Liver (tissue), 9 donors: ENCODE results near the gene CENPO. TPM values are rescaled to one million over a fixed set of nuclear protein-coding genes. Genes with fewer than 3 reads are reported as not detected.

ENCODE experiments used
- DNase-seq: peaks from one replicate; pipeline ENCODE4 v3.0.0-alpha.2; 2017; ENCODE audit warnings: low spot score
- H3K27ac ChIP-seq, 2 donors: one replicate each; pipeline ENCODE4 v1.7.0; 2013; ENCODE audit warnings: inconsistent platforms in 2 of 2, low read length in 2 of 2, control low read depth in 1 of 2, low read depth in 1 of 2, mild to moderate bottlenecking in 1 of 2
- H3K27me3 ChIP-seq, 4 donors: one replicate each; pipeline versions ENCODE4 v1.6.1 to v1.7.0; 2013; ENCODE audit warnings: low read length in 3 of 4, inconsistent platforms in 1 of 4, mild to moderate bottlenecking in 1 of 4, moderate library complexity in 1 of 4; ENCODE audit not compliant: control insufficient read depth in 4 of 4, insufficient read depth in 4 of 4
- H3K36me3 ChIP-seq, 4 donors: one replicate each; pipeline versions ENCODE4 v1.6.1 to v1.7.0; 2013; ENCODE audit warnings: low read length in 3 of 4, mild to moderate bottlenecking in 3 of 4, low read depth in 1 of 4, moderate library complexity in 1 of 4; ENCODE audit not compliant: control insufficient read depth in 4 of 4, insufficient read depth in 3 of 4
- H3K4me1 ChIP-seq, 4 donors: one replicate each; pipeline versions ENCODE4 v1.6.1 to v1.7.0; 2013; ENCODE audit warnings: low read length in 3 of 4, mild to moderate bottlenecking in 3 of 4, moderate library complexity in 1 of 4; ENCODE audit not compliant: control insufficient read depth in 4 of 4, insufficient read depth in 4 of 4
- H3K4me3 ChIP-seq, 3 donors: one replicate each; pipeline versions ENCODE4 v1.6.1 to v1.7.0; 2013; ENCODE audit warnings: low read length in 3 of 3, control low read depth in 1 of 3, low read depth in 1 of 3, mild to moderate bottlenecking in 1 of 3
- H3K9ac ChIP-seq, 2 donors: one replicate each; pipeline ENCODE4 v1.7.0; 2013; ENCODE audit warnings: low read length in 2 of 2, mild to moderate bottlenecking in 2 of 2, moderate library complexity in 2 of 2, control low read depth in 1 of 2, low read depth in 1 of 2
- H3K9me3 ChIP-seq, 4 donors: one replicate each; pipeline versions ENCODE4 v1.6.1 to v1.7.0; 2013; ENCODE audit warnings: low read length in 3 of 4; ENCODE audit not compliant: control insufficient read depth in 4 of 4
- EGR1 ChIP-seq, 2 donors: IDR thresholded peaks; 2 replicates each; pipeline ENCODE4 v1.6.1; 2016 to 2018; ENCODE audit warnings: antibody characterized with exemption in 2 of 2, low read depth in 2 of 2
- FOXA1 ChIP-seq: IDR thresholded peaks from 2 replicates; pipeline ENCODE4 v1.6.1; 2016; ENCODE audit warnings: antibody characterized with exemption
- HNF4A ChIP-seq, 2 donors: conservative IDR thresholded peaks; 2 replicates each; pipeline ENCODE4 v1.6.1; 2016; ENCODE audit warnings: antibody characterized with exemption in 2 of 2, mild to moderate bottlenecking in 2 of 2
- HNF4G ChIP-seq: IDR thresholded peaks from 2 replicates; pipeline ENCODE4 v1.6.1; 2016; ENCODE audit warnings: antibody characterized with exemption
- JUND ChIP-seq, 2 donors: IDR thresholded peaks; 2 replicates each; pipeline ENCODE4 v1.6.1; 2016; ENCODE audit warnings: antibody characterized with exemption in 2 of 2
- RAD21 ChIP-seq, 2 donors: IDR thresholded peaks; 2 replicates each; pipeline ENCODE4 v1.6.1; 2016; ENCODE audit warnings: antibody characterized with exemption in 2 of 2, mild to moderate bottlenecking in 2 of 2
- RXRA ChIP-seq, 2 donors: IDR thresholded peaks; 2 replicates each; pipeline ENCODE4 v1.6.1; 2017 to 2018; ENCODE audit warnings: antibody characterized with exemption in 2 of 2, mild to moderate bottlenecking in 1 of 2
- SP1 ChIP-seq: IDR thresholded peaks from 2 replicates; pipeline ENCODE4 v1.6.1; 2018; ENCODE audit warnings: antibody characterized with exemption, mild to moderate bottlenecking
- TAF1 ChIP-seq: conservative IDR thresholded peaks from 2 replicates; pipeline ENCODE4 v1.6.1; 2016; ENCODE audit warnings: antibody characterized with exemption, mild to moderate bottlenecking
- YY1 ChIP-seq: IDR thresholded peaks from 2 replicates; pipeline ENCODE4 v1.6.1; 2016; ENCODE audit warnings: antibody characterized with exemption, mild to moderate bottlenecking
- WGBS: extraction: QIAGEN DNeasy Blood & Tissue Kit; methylation state at CpG from one replicate; pipeline ENCODE4 v1.1.7; 2013; 5-methylcytosine and 5-hydroxymethylcytosine counted together
- polyA plus RNA-seq, 2 donors: library from polyadenylated mRNA; stranded (reverse) in 1 of 2; unstranded in 1 of 2; fragments of 200-250 nt in 1 of 2; fragments of >200 nt in 1 of 2; fragmentation: Nextera tagmentation in 1 of 2; extraction: Ambion mirVana in 1 of 2; gene quantifications; one replicate each; pipeline versions ENCODE4 v1.2.1 to v1.2.3, GENCODE V29; 2013 to 2015
- total RNA-seq, 2 donors: library from RNA; depleted of rRNA; stranded (reverse); fragments of >200 nt; gene quantifications; one replicate each; pipeline ENCODE4 v1.2.3, GENCODE V29; 2014
- TF ChIP-seq, protein P1 (sequence below): IDR thresholded peaks from 2 replicates; pipeline ENCODE4 v1.6.1; 2016; ENCODE audit warnings: antibody characterized with exemption
- TF ChIP-seq, protein P2 (sequence below): fragments of 150-350 bp; IDR thresholded peaks from 2 replicates; pipeline ENCODE4 v1.5.1; 2017; ENCODE audit warnings: improper control_type of control experiment, low read depth, low read length; ENCODE audit not compliant: missing input control
- TF ChIP-seq, protein P3 (sequence below): IDR thresholded peaks from 2 replicates; pipeline ENCODE4 v1.6.1; 2016; ENCODE audit warnings: antibody characterized with exemption, mild to moderate bottlenecking
- donor health status: healthy.
- donor health status: healthy.
- donor health status: healthy.
- donor health status: healthy.
- donor health status: healthy.

CENPO gene
- total and polyA plus RNA-seq, 4 donors, result 2.2 to 17.8 (median 3.2) TPM

DNA sequence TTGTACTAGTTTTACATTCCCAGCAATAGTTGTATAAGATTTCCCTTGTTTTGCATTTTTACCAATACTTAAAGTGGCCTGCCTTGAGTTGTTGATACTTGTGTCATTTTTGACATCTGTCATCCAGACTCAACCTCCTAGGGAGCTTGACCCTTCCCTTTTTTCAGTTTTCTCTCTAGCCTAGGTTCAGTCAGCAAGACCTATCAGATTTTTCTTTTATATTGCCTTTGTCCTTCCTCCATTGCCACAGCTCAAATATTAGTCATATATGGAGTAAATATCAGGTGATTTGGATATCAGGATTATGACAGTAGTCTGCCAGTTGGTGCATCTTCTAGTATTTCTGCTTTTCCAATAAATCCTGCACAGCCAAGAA lies 13.4 kb downstream of the CENPO start:
- Histone ChIP-seq H3K27me3 (no peaks in the 10 kb centered on the region), H3K4me1 (no peaks in the 10 kb centered on the region), H3K36me3 (peaks cover 0 to 2% (median 0%) of the 10 kb centered on the region in 4 donors), H3K9me3 (no peaks in the 10 kb centered on the region), H3K9ac (no peak overlapping the region), H3K27ac (no peak overlapping the region), H3K4me3 (no peak overlapping the region)
- TF ChIP-seq, protein P1, sequence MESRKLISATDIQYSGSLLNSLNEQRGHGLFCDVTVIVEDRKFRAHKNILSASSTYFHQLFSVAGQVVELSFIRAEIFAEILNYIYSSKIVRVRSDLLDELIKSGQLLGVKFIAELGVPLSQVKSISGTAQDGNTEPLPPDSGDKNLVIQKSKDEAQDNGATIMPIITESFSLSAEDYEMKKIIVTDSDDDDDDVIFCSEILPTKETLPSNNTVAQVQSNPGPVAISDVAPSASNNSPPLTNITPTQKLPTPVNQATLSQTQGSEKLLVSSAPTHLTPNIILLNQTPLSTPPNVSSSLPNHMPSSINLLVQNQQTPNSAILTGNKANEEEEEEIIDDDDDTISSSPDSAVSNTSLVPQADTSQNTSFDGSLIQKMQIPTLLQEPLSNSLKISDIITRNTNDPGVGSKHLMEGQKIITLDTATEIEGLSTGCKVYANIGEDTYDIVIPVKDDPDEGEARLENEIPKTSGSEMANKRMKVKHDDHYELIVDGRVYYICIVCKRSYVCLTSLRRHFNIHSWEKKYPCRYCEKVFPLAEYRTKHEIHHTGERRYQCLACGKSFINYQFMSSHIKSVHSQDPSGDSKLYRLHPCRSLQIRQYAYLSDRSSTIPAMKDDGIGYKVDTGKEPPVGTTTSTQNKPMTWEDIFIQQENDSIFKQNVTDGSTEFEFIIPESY, result no peak
- no peak for TF ChIP-seq SP1
- no peak for TF ChIP-seq RXRA (IDR thresholded peaks at IDR 0.05)
- DNase-seq, result no peak

DNA sequence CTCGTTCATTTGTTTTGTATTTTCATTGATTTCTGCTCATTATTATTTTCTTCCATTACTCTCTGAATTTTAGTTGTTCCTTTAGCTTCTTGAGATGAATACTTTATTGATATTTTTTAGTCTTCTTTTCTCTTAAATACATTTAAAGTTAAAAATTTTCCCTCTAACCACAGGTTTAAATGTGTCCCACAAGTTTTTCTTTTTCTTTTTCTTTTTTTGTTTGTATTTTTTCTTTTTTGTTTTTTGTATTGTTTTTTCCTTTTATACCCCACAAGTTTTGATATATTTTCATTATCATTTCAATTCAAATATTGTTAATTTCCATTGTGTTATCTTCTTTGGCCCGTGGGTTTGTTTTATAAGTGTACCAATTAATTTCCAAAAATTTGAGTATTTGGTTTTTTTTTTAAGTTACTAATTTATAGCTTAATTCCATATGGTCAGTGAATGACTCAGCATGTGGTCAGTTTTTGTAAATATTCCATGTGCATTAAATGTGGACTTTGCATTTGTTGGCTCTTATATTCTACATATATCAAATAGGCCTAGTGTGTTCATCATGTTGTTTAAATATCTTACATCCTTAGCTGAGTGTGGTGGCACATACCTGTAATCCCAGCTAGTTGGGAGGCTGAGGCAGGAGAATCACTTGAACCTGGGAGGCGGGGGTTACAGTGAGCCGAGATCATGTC lies 16.2 kb downstream of the CENPO start:
- Histone ChIP-seq H3K4me1 (peaks cover 0 to 1% (median 0%) of the 10 kb centered on the region in 4 donors), H3K27me3 (no peaks in the 10 kb centered on the region), H3K4me3 (no peak overlapping the region), H3K9ac (no peak overlapping the region), H3K27ac (no peak overlapping the region), H3K9me3 (no peaks in the 10 kb centered on the region), H3K36me3 (peaks cover 0 to 2% (median 0%) of the 10 kb centered on the region in 4 donors)
- DNase-seq, result no peak
- WGBS, result 91% methylated on average over 4 of the region's 4 CpGs
- TF ChIP-seq JUND (IDR thresholded peaks at IDR 0.05) (no peak), YY1 (no peak), HNF4G (no peak), RAD21 (IDR thresholded peaks at IDR 0.05) (no peak), FOXA1 (no peak), TAF1 (no peak), HNF4A (conservative IDR thresholded peaks at IDR 0.05) (no peak), EGR1 (IDR thresholded peaks at IDR 0.05; ENCODE audit: low read depth in 2 of 2) (no peak), RXRA (IDR thresholded peaks at IDR 0.05) (no peak)
- TF ChIP-seq, protein P2, sequence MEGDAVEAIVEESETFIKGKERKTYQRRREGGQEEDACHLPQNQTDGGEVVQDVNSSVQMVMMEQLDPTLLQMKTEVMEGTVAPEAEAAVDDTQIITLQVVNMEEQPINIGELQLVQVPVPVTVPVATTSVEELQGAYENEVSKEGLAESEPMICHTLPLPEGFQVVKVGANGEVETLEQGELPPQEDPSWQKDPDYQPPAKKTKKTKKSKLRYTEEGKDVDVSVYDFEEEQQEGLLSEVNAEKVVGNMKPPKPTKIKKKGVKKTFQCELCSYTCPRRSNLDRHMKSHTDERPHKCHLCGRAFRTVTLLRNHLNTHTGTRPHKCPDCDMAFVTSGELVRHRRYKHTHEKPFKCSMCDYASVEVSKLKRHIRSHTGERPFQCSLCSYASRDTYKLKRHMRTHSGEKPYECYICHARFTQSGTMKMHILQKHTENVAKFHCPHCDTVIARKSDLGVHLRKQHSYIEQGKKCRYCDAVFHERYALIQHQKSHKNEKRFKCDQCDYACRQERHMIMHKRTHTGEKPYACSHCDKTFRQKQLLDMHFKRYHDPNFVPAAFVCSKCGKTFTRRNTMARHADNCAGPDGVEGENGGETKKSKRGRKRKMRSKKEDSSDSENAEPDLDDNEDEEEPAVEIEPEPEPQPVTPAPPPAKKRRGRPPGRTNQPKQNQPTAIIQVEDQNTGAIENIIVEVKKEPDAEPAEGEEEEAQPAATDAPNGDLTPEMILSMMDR, result no peak
- TF ChIP-seq, protein P1, result no peak
- TF ChIP-seq, protein P3, sequence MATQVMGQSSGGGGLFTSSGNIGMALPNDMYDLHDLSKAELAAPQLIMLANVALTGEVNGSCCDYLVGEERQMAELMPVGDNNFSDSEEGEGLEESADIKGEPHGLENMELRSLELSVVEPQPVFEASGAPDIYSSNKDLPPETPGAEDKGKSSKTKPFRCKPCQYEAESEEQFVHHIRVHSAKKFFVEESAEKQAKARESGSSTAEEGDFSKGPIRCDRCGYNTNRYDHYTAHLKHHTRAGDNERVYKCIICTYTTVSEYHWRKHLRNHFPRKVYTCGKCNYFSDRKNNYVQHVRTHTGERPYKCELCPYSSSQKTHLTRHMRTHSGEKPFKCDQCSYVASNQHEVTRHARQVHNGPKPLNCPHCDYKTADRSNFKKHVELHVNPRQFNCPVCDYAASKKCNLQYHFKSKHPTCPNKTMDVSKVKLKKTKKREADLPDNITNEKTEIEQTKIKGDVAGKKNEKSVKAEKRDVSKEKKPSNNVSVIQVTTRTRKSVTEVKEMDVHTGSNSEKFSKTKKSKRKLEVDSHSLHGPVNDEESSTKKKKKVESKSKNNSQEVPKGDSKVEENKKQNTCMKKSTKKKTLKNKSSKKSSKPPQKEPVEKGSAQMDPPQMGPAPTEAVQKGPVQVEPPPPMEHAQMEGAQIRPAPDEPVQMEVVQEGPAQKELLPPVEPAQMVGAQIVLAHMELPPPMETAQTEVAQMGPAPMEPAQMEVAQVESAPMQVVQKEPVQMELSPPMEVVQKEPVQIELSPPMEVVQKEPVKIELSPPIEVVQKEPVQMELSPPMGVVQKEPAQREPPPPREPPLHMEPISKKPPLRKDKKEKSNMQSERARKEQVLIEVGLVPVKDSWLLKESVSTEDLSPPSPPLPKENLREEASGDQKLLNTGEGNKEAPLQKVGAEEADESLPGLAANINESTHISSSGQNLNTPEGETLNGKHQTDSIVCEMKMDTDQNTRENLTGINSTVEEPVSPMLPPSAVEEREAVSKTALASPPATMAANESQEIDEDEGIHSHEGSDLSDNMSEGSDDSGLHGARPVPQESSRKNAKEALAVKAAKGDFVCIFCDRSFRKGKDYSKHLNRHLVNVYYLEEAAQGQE, result no peak
